ENCODE results near the gene PHEX.

GRCh38 chrX:22033818-22034217, 1.7 kb downstream of the PHEX start:
- TF ChIP-seq EP300 (IDR thresholded peaks at IDR 0.05) (no peak), CTCF (IDR thresholded peaks at IDR 0.05) (no peak), POLR2A (IDR thresholded peaks at IDR 0.05) (no peak)

Data from sigmoid colon (tissue), 4 donors.